Transverse colon (tissue), 3 donors: Measurements from ENCODE around the gene TANGO6.

Source experiments
- POLR2A ChIP-seq: fragments of 450-650 bp; IDR thresholded peaks from one replicate; pipeline ENCODE4 v1.6.1; 2016; ENCODE audit warnings: antibody characterized with exemption, mild to moderate bottlenecking, moderate library complexity
- TF ChIP-seq, protein P1 (sequence below), 5 experiments: fragments of 200-600 bp in 3 of 5; fragments of 450-650 bp in 2 of 5; sonication (generic) in 3 of 5; IDR thresholded peaks; 1 replicate in 2 of 5; 2 replicates in 3 of 5; pipeline ENCODE4 v1.5.1; 2016 to 2017; ENCODE audit warnings: antibody characterized with exemption in 5 of 5, inconsistent platforms in 3 of 5, mild to moderate bottlenecking in 2 of 5, moderate library complexity in 1 of 5

DNA sequence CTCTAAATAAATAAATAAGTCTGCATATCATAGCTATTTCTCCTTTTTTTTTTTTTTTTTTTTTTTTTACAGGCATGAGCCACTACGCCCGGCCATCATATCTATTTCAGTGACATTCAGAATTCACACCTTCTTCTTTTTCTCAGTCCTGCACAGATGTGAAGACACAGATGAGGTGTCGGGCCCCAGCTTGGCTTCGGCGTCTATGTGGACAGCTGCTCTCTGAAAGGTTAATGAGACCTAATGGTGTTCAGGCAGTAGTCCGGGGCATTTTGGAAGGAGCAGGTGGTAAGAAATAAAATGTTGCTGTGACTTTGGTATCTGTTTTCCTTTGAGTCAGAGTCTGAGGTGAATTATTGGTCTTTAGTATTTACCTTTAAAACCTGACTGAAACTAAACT is 23.6 kb downstream of the TANGO6 start:
- no peak for TF ChIP-seq POLR2A
- TF ChIP-seq, protein P1, sequence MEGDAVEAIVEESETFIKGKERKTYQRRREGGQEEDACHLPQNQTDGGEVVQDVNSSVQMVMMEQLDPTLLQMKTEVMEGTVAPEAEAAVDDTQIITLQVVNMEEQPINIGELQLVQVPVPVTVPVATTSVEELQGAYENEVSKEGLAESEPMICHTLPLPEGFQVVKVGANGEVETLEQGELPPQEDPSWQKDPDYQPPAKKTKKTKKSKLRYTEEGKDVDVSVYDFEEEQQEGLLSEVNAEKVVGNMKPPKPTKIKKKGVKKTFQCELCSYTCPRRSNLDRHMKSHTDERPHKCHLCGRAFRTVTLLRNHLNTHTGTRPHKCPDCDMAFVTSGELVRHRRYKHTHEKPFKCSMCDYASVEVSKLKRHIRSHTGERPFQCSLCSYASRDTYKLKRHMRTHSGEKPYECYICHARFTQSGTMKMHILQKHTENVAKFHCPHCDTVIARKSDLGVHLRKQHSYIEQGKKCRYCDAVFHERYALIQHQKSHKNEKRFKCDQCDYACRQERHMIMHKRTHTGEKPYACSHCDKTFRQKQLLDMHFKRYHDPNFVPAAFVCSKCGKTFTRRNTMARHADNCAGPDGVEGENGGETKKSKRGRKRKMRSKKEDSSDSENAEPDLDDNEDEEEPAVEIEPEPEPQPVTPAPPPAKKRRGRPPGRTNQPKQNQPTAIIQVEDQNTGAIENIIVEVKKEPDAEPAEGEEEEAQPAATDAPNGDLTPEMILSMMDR (IDR thresholded peaks at IDR 0.05), result no peak
